MCF 10A (cell line): Measurements from ENCODE around the gene PKN1. TPM values are rescaled to one million over a fixed set of nuclear protein-coding genes. Genes with fewer than 3 reads are reported as not detected.
"Not testable (repeated sequence)": the region's sequence is repeated elsewhere in the genome, so short reads cannot be mapped to it uniquely, and the experiment has no call there.

Experiments used
- BruUV-seq: library from RNA; stranded (reverse); fragments of 400-500 nt; replicated peaks from 2 replicates; lab custom pipeline; 2021; lab: Mats Ljungman, UMichigan
- CTCF ChIA-PET: fragments of 300-600 bp; sonication (Branson Sonifier 250); formaldehyde crosslinking; extraction: SDS; loops from one replicate; lab custom pipeline; 2021; ENCODE audit warnings: antibody characterized with exemption, inconsistent platforms; lab: Yijun Ruan, JAX
- POLR2A ChIA-PET: fragments of 300-600, 350-650 bp; sonication (Branson Sonifier 250); formaldehyde crosslinking; extraction: SDS; loops from one replicate; lab custom pipeline; 2020; ENCODE audit warnings: antibody characterized with exemption, inconsistent platforms; lab: Yijun Ruan, JAX
- DNase-seq: peaks from one replicate; pipeline ENCODE4 v3.0.0-alpha.2; 2018; ENCODE audit not compliant: unreplicated experiment
- H3K27ac Mint-ChIP-seq: one replicate; pipeline ENCODE4 v1.8.0; 2022; ENCODE audit warnings: mild to moderate bottlenecking, low read depth, mixed read lengths; ENCODE audit not compliant: unreplicated experiment
- H3K27me3 Mint-ChIP-seq: one replicate; pipeline ENCODE4 v1.8.0; 2022; ENCODE audit warnings: mixed read lengths; ENCODE audit not compliant: insufficient read depth, unreplicated experiment
- H3K36me3 Mint-ChIP-seq: one replicate; pipeline ENCODE4 v1.8.0; 2022; ENCODE audit warnings: mild to moderate bottlenecking, moderate library complexity, mixed read lengths; ENCODE audit not compliant: insufficient read depth, unreplicated experiment
- H3K4me1 Mint-ChIP-seq: one replicate; pipeline ENCODE4 v1.8.0; 2022; ENCODE audit warnings: mixed read lengths; ENCODE audit not compliant: insufficient read depth, unreplicated experiment
- H3K4me3 Mint-ChIP-seq: one replicate; pipeline ENCODE4 v1.8.0; 2022; ENCODE audit warnings: mild to moderate bottlenecking, moderate library complexity, mixed read lengths; ENCODE audit not compliant: unreplicated experiment
- H3K9me3 Mint-ChIP-seq: one replicate; pipeline ENCODE4 v1.8.0; 2022; ENCODE audit warnings: mixed read lengths; ENCODE audit not compliant: unreplicated experiment
- intact Hi-C: fragments of 100-400 bp; cut with micrococcal nuclease; formaldehyde crosslinking; loops from 2 replicates; pipeline ENCODE4 v1.14.1; 2022
- total RNA-seq: library from RNA; stranded (reverse); gene quantifications from 2 replicates; pipeline ENCODE4 v1.2.3, GENCODE V29; 2022
- TF ChIP-seq, protein P1 (sequence below): fragments of 200-600 bp; IDR thresholded peaks from one replicate; pipeline ENCODE4 v1.8.0; 2022; ENCODE audit warnings: antibody characterized with exemption, mild to moderate bottlenecking; ENCODE audit not compliant: unreplicated experiment

Gene PKN1
- total RNA-seq, 1 experiment from 2014 or later = 94.8 TPM

DNA sequence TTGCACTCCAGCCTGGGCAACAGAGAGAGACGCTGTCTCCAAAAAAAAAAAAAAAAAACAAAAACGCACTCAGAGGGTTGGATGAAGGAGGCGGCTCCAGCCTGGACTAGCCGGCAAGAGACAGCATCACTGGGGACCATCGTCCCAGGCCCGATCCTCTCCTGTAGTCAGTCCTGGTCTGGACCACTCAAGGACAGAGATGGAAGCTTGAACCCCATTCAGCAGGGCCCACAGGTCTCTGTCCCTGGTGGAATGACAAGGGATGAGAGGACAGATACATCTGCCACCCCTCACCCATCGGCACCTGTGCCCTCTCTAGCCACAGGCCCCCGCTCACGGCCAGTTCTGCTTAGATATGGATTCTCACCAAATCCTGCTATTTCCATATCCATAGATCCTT lies 37.8 kb upstream of the PKN1 start:
- no TSS peak for BruUV-seq
- TF ChIP-seq, protein P1, sequence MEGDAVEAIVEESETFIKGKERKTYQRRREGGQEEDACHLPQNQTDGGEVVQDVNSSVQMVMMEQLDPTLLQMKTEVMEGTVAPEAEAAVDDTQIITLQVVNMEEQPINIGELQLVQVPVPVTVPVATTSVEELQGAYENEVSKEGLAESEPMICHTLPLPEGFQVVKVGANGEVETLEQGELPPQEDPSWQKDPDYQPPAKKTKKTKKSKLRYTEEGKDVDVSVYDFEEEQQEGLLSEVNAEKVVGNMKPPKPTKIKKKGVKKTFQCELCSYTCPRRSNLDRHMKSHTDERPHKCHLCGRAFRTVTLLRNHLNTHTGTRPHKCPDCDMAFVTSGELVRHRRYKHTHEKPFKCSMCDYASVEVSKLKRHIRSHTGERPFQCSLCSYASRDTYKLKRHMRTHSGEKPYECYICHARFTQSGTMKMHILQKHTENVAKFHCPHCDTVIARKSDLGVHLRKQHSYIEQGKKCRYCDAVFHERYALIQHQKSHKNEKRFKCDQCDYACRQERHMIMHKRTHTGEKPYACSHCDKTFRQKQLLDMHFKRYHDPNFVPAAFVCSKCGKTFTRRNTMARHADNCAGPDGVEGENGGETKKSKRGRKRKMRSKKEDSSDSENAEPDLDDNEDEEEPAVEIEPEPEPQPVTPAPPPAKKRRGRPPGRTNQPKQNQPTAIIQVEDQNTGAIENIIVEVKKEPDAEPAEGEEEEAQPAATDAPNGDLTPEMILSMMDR = no peak

DNA sequence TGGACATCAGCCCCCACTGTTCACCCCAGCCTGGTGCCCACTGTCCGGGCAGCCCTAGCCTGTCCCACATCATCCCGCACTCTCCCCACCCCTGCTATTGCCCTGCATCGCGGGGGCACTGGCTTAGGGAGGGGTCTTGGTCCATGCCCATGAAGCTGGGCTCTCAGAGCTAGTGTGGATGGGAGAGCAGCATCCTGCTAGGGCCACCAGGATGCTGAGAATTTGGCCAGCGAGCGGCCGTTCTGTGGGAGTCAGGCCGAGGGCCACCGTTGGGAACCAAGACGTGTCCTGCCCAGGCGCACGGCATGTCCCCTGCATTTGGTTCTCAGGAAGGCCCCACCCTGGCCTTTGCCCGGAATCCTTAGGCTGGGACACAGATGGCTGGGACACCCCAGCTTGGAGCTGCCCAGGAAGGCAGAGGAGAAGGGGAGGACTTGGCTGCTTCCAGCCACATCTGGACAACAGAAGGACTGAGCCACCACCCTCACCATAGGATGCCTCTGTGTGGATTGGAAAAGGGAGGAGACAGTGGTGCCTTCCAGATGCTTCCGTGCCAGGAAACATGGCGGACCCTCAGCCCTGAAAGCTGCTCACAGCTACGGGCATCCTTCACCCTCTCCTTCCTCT lies 37.3 kb upstream of the PKN1 start:
- Mint-ChIP-seq H3K36me3 (peaks cover 69% of the 10 kb centered on the region), H3K27me3 (no peaks in the 10 kb centered on the region), H3K9me3 (no peaks in the 10 kb centered on the region), H3K27ac (no peak overlapping the region), H3K4me3 (no peak overlapping the region), H3K4me1 (peaks cover under 1% of the 10 kb centered on the region)
- BruUV-seq = no TSS peak
- intact Hi-C loops = no loop called here
- DNase-seq = no peak
- TF ChIP-seq, protein P1 = no peak
- POLR2A ChIA-PET = interaction anchor here (1.1 kb wide), 1 partner anchor 14 kb away, joined by 3 read pairs; the partner anchor contains the start of gene ADGRE5
- CTCF ChIA-PET = interaction anchor here (0.5 to 0.9 kb wide), 2 partner anchors 76 to 508 kb away, joined by 3 read pairs; no protein-coding TSS in a partner anchor

More for the DNA sequence above, 37.8 kb upstream of the PKN1 start:
- CTCF ChIA-PET = interaction anchor here (0.6 to 1.2 kb wide), 3 partner anchors 9 to 76 kb away, joined by 3 to 4 read pairs (median 3); no protein-coding TSS in a partner anchor
- H3K36me3 Mint-ChIP-seq = peaks cover 68% of the 10 kb centered on the region
- intact Hi-C loops = no loop called here
- POLR2A ChIA-PET = interaction anchor here (1.1 kb wide), 1 partner anchor 14 kb away, joined by 4 read pairs; the partner anchor contains the start of gene ADGRE5
- H3K9me3 Mint-ChIP-seq = no peaks in the 10 kb centered on the region
- H3K4me3 Mint-ChIP-seq = no peak overlapping the region
- H3K4me1 Mint-ChIP-seq = no peaks in the 10 kb centered on the region
- H3K27me3 Mint-ChIP-seq = no peaks in the 10 kb centered on the region
- no peak overlapping the region for H3K27ac Mint-ChIP-seq
- no peak for DNase-seq

DNA sequence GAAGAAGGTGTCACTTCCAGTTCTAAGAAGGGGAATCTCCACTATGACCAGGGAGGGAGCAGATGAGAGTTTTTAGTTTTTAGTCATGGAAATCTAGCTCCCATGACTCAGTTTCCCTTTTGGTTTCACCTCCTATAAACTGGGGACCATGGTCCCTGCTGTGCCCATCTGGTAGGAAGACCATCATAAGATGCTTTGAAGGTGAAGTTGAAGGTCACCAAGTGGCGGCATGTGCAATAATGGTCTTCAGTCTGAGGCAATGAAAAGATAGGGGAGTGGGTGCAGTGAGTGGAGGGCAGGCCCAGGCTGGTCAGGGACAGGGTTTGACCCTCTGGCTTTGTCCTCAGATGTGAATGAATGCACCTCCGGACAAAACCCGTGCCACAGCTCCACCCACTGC lies 36.4 kb upstream of the PKN1 start:
- intact Hi-C loops, DNase-seq, H3K4me1 Mint-ChIP-seq, BruUV-seq, H3K27me3 Mint-ChIP-seq, H3K4me3 Mint-ChIP-seq, H3K9me3 Mint-ChIP-seq, H3K27ac Mint-ChIP-seq: not testable (repeated sequence)
- POLR2A ChIA-PET = interaction anchor here (1.1 kb wide), 1 partner anchor 15 kb away, joined by 3 read pairs; the partner anchor contains the start of gene ADGRE5
- H3K36me3 Mint-ChIP-seq = peaks cover 67% of the 10 kb centered on the region
- CTCF ChIA-PET = interaction anchor here (0.6 kb wide), 1 partner anchor 8 kb away, joined by 4 read pairs; no protein-coding TSS in a partner anchor

DNA sequence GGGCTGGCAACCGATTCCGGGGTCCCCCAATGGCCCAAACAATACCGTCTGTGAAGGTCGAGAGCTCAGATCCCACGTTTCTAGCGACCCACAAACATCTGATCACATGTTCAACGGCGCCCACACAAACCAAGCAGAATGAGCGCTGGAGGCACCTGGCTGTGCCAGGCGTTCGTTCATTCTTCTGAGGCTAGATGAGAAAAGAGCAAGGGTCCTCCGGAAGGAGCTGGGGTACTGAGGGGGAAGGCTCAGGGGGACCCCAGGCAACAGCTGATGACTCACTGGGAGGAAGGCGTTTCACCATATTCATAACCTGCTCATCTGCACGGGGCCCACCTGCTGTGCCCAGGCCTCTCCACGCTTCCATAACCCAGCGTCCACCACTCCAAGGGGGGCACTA lies 35.9 kb upstream of the PKN1 start:
- H3K4me3 Mint-ChIP-seq, H3K4me1 Mint-ChIP-seq, H3K27me3 Mint-ChIP-seq, BruUV-seq, H3K9me3 Mint-ChIP-seq, H3K27ac Mint-ChIP-seq, DNase-seq, intact Hi-C loops: not testable (repeated sequence)
- ChIA-PET CTCF (interaction anchor here (0.6 kb wide), 1 partner anchor 8 kb away, joined by 4 read pairs; no protein-coding TSS in a partner anchor), POLR2A (interaction anchor here (1.1 kb wide), 1 partner anchor 16 kb away, joined by 3 read pairs; the partner anchor contains the start of gene ADGRE5)
- H3K36me3 Mint-ChIP-seq = peaks cover 67% of the 10 kb centered on the region

DNA sequence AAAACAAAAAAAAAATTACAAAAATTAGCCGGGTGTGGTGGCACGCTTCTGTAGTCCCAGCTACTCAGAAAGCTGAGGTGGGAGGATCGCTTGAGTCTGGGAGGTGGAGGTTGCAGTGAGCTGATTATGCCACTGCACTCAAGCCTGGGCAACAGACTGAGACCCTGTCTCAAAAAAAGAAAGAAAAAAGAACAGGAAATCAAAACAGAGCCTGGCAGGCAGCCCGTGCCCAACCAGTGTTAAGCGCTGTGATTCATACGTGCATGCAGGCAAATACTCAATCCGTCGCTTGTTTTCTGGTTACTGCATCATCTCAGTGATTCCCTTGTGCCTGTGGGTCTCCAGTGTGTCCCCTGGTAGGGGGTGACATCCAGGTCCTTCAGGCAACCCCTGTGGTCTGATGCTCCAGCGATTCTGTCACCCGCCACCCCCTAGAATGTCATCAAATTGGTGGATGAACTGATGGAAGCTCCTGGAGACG lies 32.1 kb upstream of the PKN1 start:
- Mint-ChIP-seq H3K4me3 (peak overlapping the region; percentile 16), H3K27ac (peak overlapping the region; percentile 77), H3K27me3 (no peaks in the 10 kb centered on the region), H3K4me1 (peaks cover 16% of the 10 kb centered on the region), H3K36me3 (peaks cover 74% of the 10 kb centered on the region), H3K9me3 (no peaks in the 10 kb centered on the region)
- intact Hi-C loops = no loop called here
- TSS peak; percentile 24 for BruUV-seq
- peak; percentile 76 for DNase-seq
- TF ChIP-seq, protein P1 = no peak
- CTCF ChIA-PET = interaction anchor here (0.5 to 1.7 kb wide), 7 partner anchors 35 to 307 kb away, joined by 3 to 5 read pairs (median 3); no protein-coding TSS in a partner anchor
- POLR2A ChIA-PET = interaction anchor here (1.3 to 1.6 kb wide), 2 partner anchors 17 to 19 kb away, joined by 5 to 6 read pairs; partner anchors contain the start of gene ADGRE5
